Endothelial cell of umbilical vein (primary cell): ENCODE data around the gene PLB1.

Experiments
- EZH2 ChIP-seq: IDR thresholded peaks from 2 replicates; pipeline ENCODE4 v1.6.1; 2012; ENCODE audit warnings: borderline replicate concordance, low read depth, mild to moderate bottlenecking, moderate library complexity, low read length, inconsistent platforms; ENCODE audit not compliant: severe bottlenecking
- FOS ChIP-seq: IDR thresholded peaks from 2 replicates; pipeline ENCODE4 v1.6.1; 2011; ENCODE audit warnings: mild to moderate bottlenecking, low read length, moderate library complexity, borderline replicate concordance; ENCODE audit not compliant: insufficient read depth
- GATA2 ChIP-seq: IDR thresholded peaks from 2 replicates; pipeline ENCODE4 v1.7.0; 2011; ENCODE audit warnings: low read depth, mild to moderate bottlenecking, moderate library complexity, mixed read lengths, low read length; ENCODE audit not compliant: insufficient read length, insufficient read depth
- JUN ChIP-seq: IDR thresholded peaks from 2 replicates; pipeline ENCODE4 v1.6.1; 2011; ENCODE audit warnings: borderline replicate concordance, low read depth; ENCODE audit not compliant: insufficient read length, insufficient read depth
- POLR2A ChIP-seq: IDR thresholded peaks from 2 replicates; pipeline ENCODE4 v1.6.1; 2012; ENCODE audit warnings: low read depth, mild to moderate bottlenecking, control low read depth, low read length
- POLR2AphosphoS5 ChIP-seq: IDR thresholded peaks from 2 replicates; pipeline ENCODE4 v1.6.1; 2012; ENCODE audit warnings: low read depth, mild to moderate bottlenecking, control low read depth, low read length, moderate library complexity; ENCODE audit not compliant: insufficient read depth
- TF ChIP-seq, protein P1 (sequence below), 2 donors: IDR thresholded peaks; 1 replicate in 1 of 2; 2 replicates in 1 of 2; pipeline ENCODE4 v1.5.1; 2011; ENCODE audit warnings: low read length in 2 of 2, mild to moderate bottlenecking in 2 of 2, moderate library complexity in 2 of 2, control low read depth in 1 of 2, inconsistent platforms in 1 of 2, low read depth in 1 of 2; ENCODE audit not compliant: insufficient read depth in 1 of 2; ENCODE audit errors: extremely low read depth in 1 of 2
- TF ChIP-seq, protein P2 (sequence below): IDR thresholded peaks from 2 replicates; pipeline ENCODE4 v1.6.1; 2011; ENCODE audit not compliant: insufficient read depth, insufficient read length

DNA sequence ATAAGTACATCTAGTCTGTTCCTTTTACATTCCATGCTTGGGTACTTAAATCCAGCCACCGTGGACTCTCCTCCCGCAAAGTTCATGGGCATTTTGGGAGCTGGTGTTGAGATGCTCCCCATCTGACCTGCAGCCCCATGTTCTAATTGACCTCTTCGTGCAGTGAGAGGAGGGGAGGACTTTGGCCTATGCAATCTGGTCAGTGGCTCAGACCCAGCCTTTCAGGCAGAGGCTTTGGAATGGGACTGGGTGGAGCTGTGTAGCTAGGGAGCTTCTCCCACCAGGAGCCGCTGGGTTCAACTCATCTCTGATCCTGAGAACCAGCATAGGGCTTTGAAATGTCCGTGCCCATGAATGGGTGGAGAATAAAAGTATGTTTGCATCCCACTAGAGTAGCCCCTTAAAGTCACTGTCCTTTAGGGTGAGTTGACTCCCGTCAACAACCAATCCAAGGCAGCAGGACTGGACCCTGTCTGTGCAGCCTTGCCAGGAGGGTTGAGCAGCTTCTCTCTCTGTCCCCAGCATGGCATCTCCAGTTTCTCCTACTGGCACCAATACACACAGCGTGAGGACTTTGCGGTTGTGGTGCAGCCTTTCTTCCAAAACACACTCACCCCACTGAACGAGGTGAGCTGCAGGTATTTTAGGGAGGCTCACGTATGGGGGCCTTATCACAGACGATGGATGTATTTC, 135.8 kb downstream of the PLB1 start:
- TF ChIP-seq, protein P1, sequence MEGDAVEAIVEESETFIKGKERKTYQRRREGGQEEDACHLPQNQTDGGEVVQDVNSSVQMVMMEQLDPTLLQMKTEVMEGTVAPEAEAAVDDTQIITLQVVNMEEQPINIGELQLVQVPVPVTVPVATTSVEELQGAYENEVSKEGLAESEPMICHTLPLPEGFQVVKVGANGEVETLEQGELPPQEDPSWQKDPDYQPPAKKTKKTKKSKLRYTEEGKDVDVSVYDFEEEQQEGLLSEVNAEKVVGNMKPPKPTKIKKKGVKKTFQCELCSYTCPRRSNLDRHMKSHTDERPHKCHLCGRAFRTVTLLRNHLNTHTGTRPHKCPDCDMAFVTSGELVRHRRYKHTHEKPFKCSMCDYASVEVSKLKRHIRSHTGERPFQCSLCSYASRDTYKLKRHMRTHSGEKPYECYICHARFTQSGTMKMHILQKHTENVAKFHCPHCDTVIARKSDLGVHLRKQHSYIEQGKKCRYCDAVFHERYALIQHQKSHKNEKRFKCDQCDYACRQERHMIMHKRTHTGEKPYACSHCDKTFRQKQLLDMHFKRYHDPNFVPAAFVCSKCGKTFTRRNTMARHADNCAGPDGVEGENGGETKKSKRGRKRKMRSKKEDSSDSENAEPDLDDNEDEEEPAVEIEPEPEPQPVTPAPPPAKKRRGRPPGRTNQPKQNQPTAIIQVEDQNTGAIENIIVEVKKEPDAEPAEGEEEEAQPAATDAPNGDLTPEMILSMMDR (IDR thresholded peaks at IDR 0.05; ENCODE audit: extremely low read depth in 1 of 2, insufficient read depth in 1 of 2, low read depth in 1 of 2, low read length in 2 of 2), result no peak
- TF ChIP-seq POLR2A (no peak), GATA2 (no peak), POLR2AphosphoS5 (no peak), JUN (no peak), EZH2 (no peak), FOS (no peak)
- TF ChIP-seq, protein P2, sequence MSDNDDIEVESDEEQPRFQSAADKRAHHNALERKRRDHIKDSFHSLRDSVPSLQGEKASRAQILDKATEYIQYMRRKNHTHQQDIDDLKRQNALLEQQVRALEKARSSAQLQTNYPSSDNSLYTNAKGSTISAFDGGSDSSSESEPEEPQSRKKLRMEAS, result no peak
